ENCODE data around the gene RTN4IP1. TPM values are rescaled to one million over a fixed set of nuclear protein-coding genes. Genes with fewer than 3 reads are reported as not detected.

Gene RTN4IP1
- total and polyA plus RNA-seq, 2 of the 13 experiments (the other 11 are each of a cell fraction or from before 2014, with no cell fraction given): 5.5 to 17.2 TPM

DNA sequence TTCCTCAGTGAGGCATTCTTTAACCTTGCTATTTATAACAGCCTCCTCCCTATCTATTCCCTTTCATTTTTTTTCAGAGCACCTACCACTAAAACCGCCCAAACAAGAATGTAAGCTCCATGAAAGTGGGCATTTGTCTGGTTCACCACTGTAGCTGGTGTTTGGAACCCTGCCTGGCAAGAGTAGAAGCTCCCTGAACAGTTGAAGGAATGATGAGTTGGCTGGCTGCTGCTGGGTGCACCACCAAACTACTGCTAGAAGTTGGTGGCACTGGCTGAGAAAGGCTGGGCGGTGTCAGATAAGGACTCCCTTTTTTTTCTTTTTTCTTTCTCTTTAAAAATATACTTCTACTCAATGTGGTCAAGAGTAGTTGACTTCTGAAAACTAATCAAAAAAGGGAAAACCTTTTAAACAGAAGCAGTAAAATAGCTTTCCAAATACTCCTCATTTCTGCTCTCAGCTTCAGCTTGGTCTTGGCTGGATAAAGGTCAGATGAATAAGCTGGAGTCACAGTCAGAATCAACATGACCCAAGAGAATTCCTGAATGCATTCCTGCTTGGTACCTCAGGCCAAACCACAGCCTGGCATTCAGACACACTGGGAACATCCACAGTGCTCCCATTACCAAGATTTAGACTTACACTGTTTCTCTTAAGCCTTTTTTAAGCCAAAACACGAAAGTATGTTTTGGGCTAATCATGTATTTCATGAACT lies 38.0 kb downstream of the RTN4IP1 start:
- H3K27me3 ChIP-seq (ENCODE audit: control insufficient read depth in 1 of 2, insufficient read depth in 2 of 2, low read length in 2 of 2): no peaks in the 10 kb centered on the region
- FAIRE-seq (no peak), ATAC-seq (no peak; the same call in 2 of the 3 replicates), DNase-seq (ENCODE audit: low spot score) (peak; percentile 15)
- ChIA-PET CTCF (ENCODE audit: low intra/inter-chr PET ratio, low total read pairs) (no interaction called here), POLR2A (no interaction called here)
- no peak overlapping the region for H3K9ac ChIP-seq (ENCODE audit: insufficient read depth, low read depth, low read length)
- no peaks in the 10 kb centered on the region for H4K20me1 ChIP-seq (ENCODE audit: insufficient read depth, low read length)
- BruUV-seq (replicated peaks): no TSS peak
- in situ Hi-C loops (cut with HindIII; ENCODE audit: extremely low pct_ligation_motif_present, low pct_unique_long_range_greater_than_20kb) (no loop called here), intact Hi-C loops (cut with micrococcal nuclease; ENCODE audit: unreplicated experiment) (no loop called here)
- 92% methylated on average over 3 of the region's 3 CpGs for WGBS (ENCODE audit: low lambda C conversion rate)
- H3K79me2 ChIP-seq (ENCODE audit: insufficient read depth, low read length): no peaks in the 10 kb centered on the region
- no peak overlapping the region for H3K27ac ChIP-seq (ENCODE audit: extremely low read length, insufficient read depth, low read length)
- H2AFZ ChIP-seq (ENCODE audit: low read length): no peak overlapping the region
- H3K4me1 ChIP-seq (ENCODE audit: insufficient read depth, low read length): no peaks in the 10 kb centered on the region
- H3K4me2 ChIP-seq (ENCODE audit: low read depth, low read length): no peak overlapping the region
- peaks cover 2 to 3% of the 10 kb centered on the region in 2 experiments; a peak in 3 of 5 replicates for H3K36me3 ChIP-seq (replicated peaks in 1 of 2; ENCODE audit: control insufficient read depth in 1 of 2, insufficient read depth in 2 of 2, low read length in 2 of 2)
- no peak overlapping the region for H3K4me3 ChIP-seq (replicated peaks in 1 of 3; ENCODE audit: insufficient read depth in 1 of 3, low read depth in 2 of 3, low read length in 3 of 3)
- H3K9me3 ChIP-seq (ENCODE audit: low read length): no peaks in the 10 kb centered on the region
- no peak for TF ChIP-seq ZNF20 (CRISPR knock-in tag; IDR thresholded peaks at IDR 0.05)
- TF ChIP-seq HDAC1 (CRISPR knock-in tag; IDR thresholded peaks at IDR 0.05): no peak
- no peak for TF ChIP-seq TOE1 (CRISPR knock-in tag; IDR thresholded peaks at IDR 0.05)
- TF ChIP-seq, protein P1, sequence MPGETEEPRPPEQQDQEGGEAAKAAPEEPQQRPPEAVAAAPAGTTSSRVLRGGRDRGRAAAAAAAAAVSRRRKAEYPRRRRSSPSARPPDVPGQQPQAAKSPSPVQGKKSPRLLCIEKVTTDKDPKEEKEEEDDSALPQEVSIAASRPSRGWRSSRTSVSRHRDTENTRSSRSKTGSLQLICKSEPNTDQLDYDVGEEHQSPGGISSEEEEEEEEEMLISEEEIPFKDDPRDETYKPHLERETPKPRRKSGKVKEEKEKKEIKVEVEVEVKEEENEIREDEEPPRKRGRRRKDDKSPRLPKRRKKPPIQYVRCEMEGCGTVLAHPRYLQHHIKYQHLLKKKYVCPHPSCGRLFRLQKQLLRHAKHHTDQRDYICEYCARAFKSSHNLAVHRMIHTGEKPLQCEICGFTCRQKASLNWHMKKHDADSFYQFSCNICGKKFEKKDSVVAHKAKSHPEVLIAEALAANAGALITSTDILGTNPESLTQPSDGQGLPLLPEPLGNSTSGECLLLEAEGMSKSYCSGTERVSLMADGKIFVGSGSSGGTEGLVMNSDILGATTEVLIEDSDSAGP (CRISPR knock-in tag; IDR thresholded peaks at IDR 0.05; ENCODE audit: borderline replicate concordance): no peak
- TF ChIP-seq, protein P2, sequence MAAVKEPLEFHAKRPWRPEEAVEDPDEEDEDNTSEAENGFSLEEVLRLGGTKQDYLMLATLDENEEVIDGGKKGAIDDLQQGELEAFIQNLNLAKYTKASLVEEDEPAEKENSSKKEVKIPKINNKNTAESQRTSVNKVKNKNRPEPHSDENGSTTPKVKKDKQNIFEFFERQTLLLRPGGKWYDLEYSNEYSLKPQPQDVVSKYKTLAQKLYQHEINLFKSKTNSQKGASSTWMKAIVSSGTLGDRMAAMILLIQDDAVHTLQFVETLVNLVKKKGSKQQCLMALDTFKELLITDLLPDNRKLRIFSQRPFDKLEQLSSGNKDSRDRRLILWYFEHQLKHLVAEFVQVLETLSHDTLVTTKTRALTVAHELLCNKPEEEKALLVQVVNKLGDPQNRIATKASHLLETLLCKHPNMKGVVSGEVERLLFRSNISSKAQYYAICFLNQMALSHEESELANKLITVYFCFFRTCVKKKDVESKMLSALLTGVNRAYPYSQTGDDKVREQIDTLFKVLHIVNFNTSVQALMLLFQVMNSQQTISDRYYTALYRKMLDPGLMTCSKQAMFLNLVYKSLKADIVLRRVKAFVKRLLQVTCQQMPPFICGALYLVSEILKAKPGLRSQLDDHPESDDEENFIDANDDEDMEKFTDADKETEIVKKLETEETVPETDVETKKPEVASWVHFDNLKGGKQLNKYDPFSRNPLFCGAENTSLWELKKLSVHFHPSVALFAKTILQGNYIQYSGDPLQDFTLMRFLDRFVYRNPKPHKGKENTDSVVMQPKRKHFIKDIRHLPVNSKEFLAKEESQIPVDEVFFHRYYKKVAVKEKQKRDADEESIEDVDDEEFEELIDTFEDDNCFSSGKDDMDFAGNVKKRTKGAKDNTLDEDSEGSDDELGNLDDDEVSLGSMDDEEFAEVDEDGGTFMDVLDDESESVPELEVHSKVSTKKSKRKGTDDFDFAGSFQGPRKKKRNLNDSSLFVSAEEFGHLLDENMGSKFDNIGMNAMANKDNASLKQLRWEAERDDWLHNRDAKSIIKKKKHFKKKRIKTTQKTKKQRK (IDR thresholded peaks at IDR 0.05; ENCODE audit: low read length): no peak
- no peak for TF ChIP-seq ZNF543 (CRISPR knock-in tag; IDR thresholded peaks at IDR 0.05)
- no peak for TF ChIP-seq ZNF503 (CRISPR knock-in tag; IDR thresholded peaks at IDR 0.05)
- TF ChIP-seq ZNF337 (CRISPR knock-in tag; IDR thresholded peaks at IDR 0.05; ENCODE audit: borderline replicate concordance, low read depth): no peak
- TF ChIP-seq ZNF570 (CRISPR knock-in tag; IDR thresholded peaks at IDR 0.05; ENCODE audit: borderline replicate concordance): no peak
- TF ChIP-seq ZNF552 (CRISPR knock-in tag; IDR thresholded peaks at IDR 0.05; ENCODE audit: borderline replicate concordance): no peak
- TF ChIP-seq SSRP1 (CRISPR knock-in tag; IDR thresholded peaks at IDR 0.05): no peak

All from HepG2 (cell line).